Endodermal cell (in vitro differentiated cells): Measurements from ENCODE around the gene HMGB4. TPM values are rescaled to one million over a fixed set of nuclear protein-coding genes. Genes with fewer than 3 reads are reported as not detected.

Experiments
- DNase-seq: peaks from one replicate; pipeline ENCODE4 v3.0.0-alpha.2; 2017
- H3K27ac ChIP-seq: 2 replicates; pipeline ENCODE4 v1.5.1; 2013; ENCODE audit warnings: mild to moderate bottlenecking, low read depth, low read length, moderate library complexity
- H3K27me3 ChIP-seq: 2 replicates; pipeline ENCODE4 v1.6.1; 2013; ENCODE audit warnings: mild to moderate bottlenecking, low read length, moderate library complexity; ENCODE audit not compliant: insufficient read depth, control insufficient read depth, poor library complexity, severe bottlenecking
- H3K36me3 ChIP-seq: 2 replicates; pipeline ENCODE4 v1.7.0; 2013; ENCODE audit warnings: mild to moderate bottlenecking, low read length, moderate library complexity; ENCODE audit not compliant: control insufficient read depth, insufficient read depth
- H3K4me1 ChIP-seq: one replicate; pipeline ENCODE4 v1.7.0; 2013; ENCODE audit warnings: low read length; ENCODE audit not compliant: control insufficient read depth, insufficient read depth
- H3K4me3 ChIP-seq: 2 replicates; pipeline ENCODE4 v1.5.1; 2013; ENCODE audit warnings: mild to moderate bottlenecking, low read length, moderate library complexity
- H3K9ac ChIP-seq: 2 replicates; pipeline ENCODE4 v1.6.1; 2013; ENCODE audit warnings: mild to moderate bottlenecking, low read length, moderate library complexity; ENCODE audit not compliant: poor library complexity, severe bottlenecking; ENCODE audit errors: extremely low read depth
- H3K9me3 ChIP-seq: 2 replicates; pipeline ENCODE4 v1.6.1; 2013; ENCODE audit warnings: mild to moderate bottlenecking, low read length, moderate library complexity; ENCODE audit not compliant: control insufficient read depth
- H3K27ac Mint-ChIP-seq: 2 replicates; pipeline ENCODE4 v1.8.0; 2020; ENCODE audit warnings: mixed read lengths
- H3K27me3 Mint-ChIP-seq: 2 replicates; pipeline ENCODE4 v1.8.0; 2021; ENCODE audit warnings: mild to moderate bottlenecking, mixed read lengths; ENCODE audit not compliant: insufficient read depth
- H3K36me3 Mint-ChIP-seq: 2 replicates; pipeline ENCODE4 v1.8.0; 2020; ENCODE audit warnings: low read depth, mixed read lengths
- H3K4me1 Mint-ChIP-seq: 2 replicates; pipeline ENCODE4 v1.8.0; 2020; ENCODE audit warnings: mixed read lengths
- H3K4me3 Mint-ChIP-seq: 2 replicates; pipeline ENCODE4 v1.8.0; 2020; ENCODE audit warnings: mild to moderate bottlenecking, moderate library complexity, mixed read lengths
- H3K9me3 Mint-ChIP-seq: 2 replicates; pipeline ENCODE4 v1.8.0; 2020; ENCODE audit warnings: mild to moderate bottlenecking, mixed read lengths
- CTCF ChIP-seq: fragments of 200-600 bp; sonication (generic); conservative IDR thresholded peaks from 2 replicates; pipeline ENCODE4 v1.5.0; 2021; ENCODE audit warnings: antibody characterized with exemption, mild to moderate bottlenecking
- WGBS, 2 experiments: methylation state at CpG; one replicate each; pipeline versions ENCODE4 v1.1.5 to v1.1.7; 2013; ENCODE audit warnings: missing lambda C conversion rate in 2 of 2, mixed read lengths in 1 of 2; ENCODE audit not compliant: insufficient coverage in 1 of 2, insufficient read length in 1 of 2; 5-methylcytosine and 5-hydroxymethylcytosine counted together
- total RNA-seq, 2 donors: library from RNA; stranded (reverse); fragmentation: NEBNext Ultra II Directional in 1 of 2; extraction: Animal tissue kit (Norgen Biotek cat#: 25700) in 1 of 2; gene quantifications; 2 replicates in 1 of 2; 3 replicates in 1 of 2; pipeline ENCODE4 v1.2.1, GENCODE V29; 2021

The HMGB4 gene
- total RNA-seq, 2 donors from 2014 or later: not detected

GRCh38 chr1:33824971-33825370 is 38.9 kb upstream of the HMGB4 start:
- H3K4me1 Mint-ChIP-seq: no peaks in the 10 kb centered on the region
- H3K36me3 Mint-ChIP-seq: peaks cover 8% of the 10 kb centered on the region
- no peaks in the 10 kb centered on the region for H3K36me3 ChIP-seq
- H3K9ac ChIP-seq: no peak overlapping the region
- H3K4me1 ChIP-seq: no peaks in the 10 kb centered on the region
- H3K27me3 ChIP-seq: no peaks in the 10 kb centered on the region
- no peak overlapping the region for H3K4me3 Mint-ChIP-seq
- whole genome bisulfite sequencing, 2 experiments: 82% methylated on average over 1 of the region's 1 CpG; no CpG with 5 or more reads in 1 of the 2 experiments
- peaks cover 14% of the 10 kb centered on the region for H3K9me3 ChIP-seq
- no peak for TF ChIP-seq CTCF
- no peak overlapping the region for H3K27ac Mint-ChIP-seq
- peaks cover 26% of the 10 kb centered on the region for H3K9me3 Mint-ChIP-seq
- DNase-seq: peak; percentile 5
- H3K4me3 ChIP-seq: no peak overlapping the region
- peaks cover 10% of the 10 kb centered on the region for H3K27me3 Mint-ChIP-seq
- H3K27ac ChIP-seq: no peak overlapping the region

GRCh38 chr1:33825506-33825905 is 38.4 kb upstream of the HMGB4 start:
- Mint-ChIP-seq H3K4me3 (no peak overlapping the region), H3K27ac (no peak overlapping the region), H3K27me3 (peaks cover 10% of the 10 kb centered on the region), H3K4me1 (no peaks in the 10 kb centered on the region), H3K36me3 (peaks cover 8% of the 10 kb centered on the region), H3K9me3 (peaks cover 30% of the 10 kb centered on the region)
- no peak overlapping the region for H3K4me3 ChIP-seq
- WGBS, 2 experiments: 90 to 94% methylated on average over 5 to 10 of the region's 10 CpGs
- DNase-seq: peak; percentile 20
- no peaks in the 10 kb centered on the region for H3K36me3 ChIP-seq
- H3K27me3 ChIP-seq: no peaks in the 10 kb centered on the region
- no peak for TF ChIP-seq CTCF
- no peak overlapping the region for H3K9ac ChIP-seq
- H3K4me1 ChIP-seq: no peaks in the 10 kb centered on the region
- H3K27ac ChIP-seq: no peak overlapping the region
- H3K9me3 ChIP-seq: peaks cover 14% of the 10 kb centered on the region

GRCh38 chr1:33826311-33826710 is 37.6 kb upstream of the HMGB4 start:
- no peaks in the 10 kb centered on the region for H3K27me3 ChIP-seq
- Mint-ChIP-seq H3K4me3 (no peak overlapping the region), H3K4me1 (no peaks in the 10 kb centered on the region), H3K27me3 (peaks cover 10% of the 10 kb centered on the region), H3K27ac (no peak overlapping the region), H3K9me3 (peaks cover 37% of the 10 kb centered on the region), H3K36me3 (peaks cover 8% of the 10 kb centered on the region)
- peak; percentile 3 for DNase-seq
- H3K27ac ChIP-seq: no peak overlapping the region
- no peaks in the 10 kb centered on the region for H3K4me1 ChIP-seq
- H3K36me3 ChIP-seq: no peaks in the 10 kb centered on the region
- H3K9me3 ChIP-seq: peaks cover 14% of the 10 kb centered on the region
- TF ChIP-seq CTCF: no peak
- no peak overlapping the region for H3K9ac ChIP-seq
- no peak overlapping the region for H3K4me3 ChIP-seq
